Upper lobe of left lung (tissue), 4 donors: ENCODE measurements around the gene CLDN6.

ENCODE experiments used
- EP300 ChIP-seq, 4 donors: sonication (generic); formaldehyde crosslinking; IDR thresholded peaks; one replicate each; pipeline ENCODE4 v1.5.1; 2017; ENCODE audit warnings: antibody characterized with exemption in 4 of 4, control low read depth in 2 of 4
- POLR2A ChIP-seq, 4 donors: fragments of 450-650 bp; IDR thresholded peaks; one replicate each; pipeline ENCODE4 v1.5.1; 2016 to 2017; ENCODE audit warnings: antibody characterized with exemption in 4 of 4, mild to moderate bottlenecking in 2 of 4
- POLR2AphosphoS5 ChIP-seq, 2 donors: sonication (generic); formaldehyde crosslinking; IDR thresholded peaks; one replicate each; pipeline ENCODE4 v1.5.1; 2017; ENCODE audit warnings: antibody characterized with exemption in 2 of 2
- TF ChIP-seq, protein P1 (sequence below), 6 experiments: fragments of 450-650 bp in 4 of 6; fragments of 200-600 bp in 2 of 6; sonication (generic) in 2 of 6; IDR thresholded peaks; one replicate each; pipeline ENCODE4 v1.5.1; 2016 to 2019; ENCODE audit warnings: antibody characterized with exemption in 6 of 6

DNA sequence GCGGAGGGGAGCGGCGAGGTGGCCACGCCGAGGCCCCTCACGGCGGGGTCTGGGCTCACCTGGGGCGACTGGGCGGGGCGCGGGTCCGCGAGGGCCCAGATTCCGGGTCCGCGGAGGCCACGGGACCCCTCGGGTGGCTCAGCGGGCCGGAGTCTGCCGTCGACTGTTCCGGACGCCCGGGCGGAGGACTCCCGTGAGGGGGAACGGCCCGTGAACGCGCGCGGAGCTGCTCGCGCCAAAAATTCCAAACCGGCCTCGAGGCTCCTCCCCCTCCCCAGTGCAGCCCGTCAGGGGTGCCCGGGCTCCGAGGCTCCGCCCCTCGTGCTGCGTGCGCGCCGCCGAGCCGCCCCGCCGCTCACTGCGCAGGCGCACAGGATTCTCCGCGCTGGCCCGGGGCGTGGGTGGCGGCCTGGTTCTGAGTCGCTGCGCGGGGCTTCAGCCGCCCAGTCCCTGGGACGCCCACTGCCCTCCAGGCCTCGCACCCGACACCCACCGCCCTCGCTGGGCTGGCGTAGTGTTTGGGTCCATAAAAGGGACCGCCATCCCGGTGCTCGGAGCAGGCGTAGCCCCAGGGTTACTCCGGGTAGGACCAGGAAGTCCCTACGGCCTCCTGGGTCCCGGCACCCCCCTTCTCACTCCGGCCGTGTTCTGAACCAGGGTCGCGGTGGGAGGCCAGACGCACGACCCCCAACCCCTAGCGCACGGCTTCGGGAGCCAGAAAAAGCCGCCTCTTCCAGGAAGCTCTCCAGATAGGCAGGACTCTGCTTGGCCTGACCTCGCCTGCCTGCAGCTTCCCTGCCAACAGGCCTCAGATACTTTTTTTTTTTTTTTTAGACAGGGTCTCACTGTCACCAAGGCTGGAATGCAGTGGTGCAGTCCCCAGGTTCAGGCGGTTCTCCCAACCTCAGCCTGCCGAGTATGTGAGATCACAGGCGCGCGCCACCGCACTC lies 37.5 kb downstream of the CLDN6 start, which contains the start of gene PKMYT1:
- TF ChIP-seq, protein P1, sequence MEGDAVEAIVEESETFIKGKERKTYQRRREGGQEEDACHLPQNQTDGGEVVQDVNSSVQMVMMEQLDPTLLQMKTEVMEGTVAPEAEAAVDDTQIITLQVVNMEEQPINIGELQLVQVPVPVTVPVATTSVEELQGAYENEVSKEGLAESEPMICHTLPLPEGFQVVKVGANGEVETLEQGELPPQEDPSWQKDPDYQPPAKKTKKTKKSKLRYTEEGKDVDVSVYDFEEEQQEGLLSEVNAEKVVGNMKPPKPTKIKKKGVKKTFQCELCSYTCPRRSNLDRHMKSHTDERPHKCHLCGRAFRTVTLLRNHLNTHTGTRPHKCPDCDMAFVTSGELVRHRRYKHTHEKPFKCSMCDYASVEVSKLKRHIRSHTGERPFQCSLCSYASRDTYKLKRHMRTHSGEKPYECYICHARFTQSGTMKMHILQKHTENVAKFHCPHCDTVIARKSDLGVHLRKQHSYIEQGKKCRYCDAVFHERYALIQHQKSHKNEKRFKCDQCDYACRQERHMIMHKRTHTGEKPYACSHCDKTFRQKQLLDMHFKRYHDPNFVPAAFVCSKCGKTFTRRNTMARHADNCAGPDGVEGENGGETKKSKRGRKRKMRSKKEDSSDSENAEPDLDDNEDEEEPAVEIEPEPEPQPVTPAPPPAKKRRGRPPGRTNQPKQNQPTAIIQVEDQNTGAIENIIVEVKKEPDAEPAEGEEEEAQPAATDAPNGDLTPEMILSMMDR (IDR thresholded peaks at IDR 0.05) = peak in 1 of 6 experiments; percentile 34
- TF ChIP-seq EP300 (IDR thresholded peaks at IDR 0.05) (peak in 1 of 4 donors; percentile 48), POLR2A (IDR thresholded peaks at IDR 0.05) (peak; percentile 56 to 99 (median 88)), POLR2AphosphoS5 (IDR thresholded peaks at IDR 0.05) (peak; percentile 95 to 98)
